Body of pancreas (tissue), 4 donors: ENCODE results near the gene LITAFD. TPM values are rescaled to one million over a fixed set of nuclear protein-coding genes. Genes with fewer than 3 reads are reported as not detected.
A peak's percentile ranks its signal among the peaks of the same experiment; 100 is the strongest.

Experiments
- ATAC-seq: fragments of 150-250 bp; one replicate; pipeline ENCODE4 v1.9.1; 2016
- DNase-seq, 4 donors: peaks; one replicate each; pipeline ENCODE4 v3.0.0-alpha.2; 2019
- H3K27ac ChIP-seq, 4 donors: fragments of 200-600 bp; sonication (generic); 1 replicate in 3 of 4; 2 replicates in 1 of 4; pipeline versions ENCODE4 v1.5.1 to v1.6.1; 2016 to 2019; ENCODE audit warnings: mild to moderate bottlenecking in 1 of 4, mixed read lengths in 1 of 4, moderate library complexity in 1 of 4
- H3K27me3 ChIP-seq, 2 donors: fragments of 200-600 bp; sonication (generic); one replicate each; pipeline ENCODE4 v1.6.0; 2016; ENCODE audit warnings: mild to moderate bottlenecking in 1 of 2
- H3K36me3 ChIP-seq, 2 donors: fragments of 200-600 bp; sonication (generic); replicated peaks in 1 of 2; 2 replicates each; pipeline ENCODE4 v1.5.1; 2016; ENCODE audit warnings: low read depth in 2 of 2; ENCODE audit not compliant: insufficient read depth in 1 of 2
- H3K4me1 ChIP-seq: fragments of 200-600 bp; sonication (generic); one replicate; pipeline ENCODE4 v1.6.0; 2016
- H3K4me3 ChIP-seq, 2 donors: fragments of 200-600 bp; sonication (generic); 1 replicate in 1 of 2; 2 replicates in 1 of 2; pipeline ENCODE4 v1.5.1; 2016 to 2019
- H3K9me3 ChIP-seq, 3 donors: fragments of 200-600 bp; sonication (generic); 1 replicate in 2 of 3; 2 replicates in 1 of 3; pipeline ENCODE4 v1.5.1; 2016
- POLR2A ChIP-seq, 3 donors: fragments of 450-650 bp; IDR thresholded peaks; one replicate each; pipeline ENCODE4 v1.6.1; 2016; ENCODE audit warnings: antibody characterized with exemption in 3 of 3, mild to moderate bottlenecking in 2 of 3
- WGBS, 2 donors: methylation state at CpG; one replicate each; pipeline ENCODE4 v1.1.5; 2017; 5-methylcytosine and 5-hydroxymethylcytosine counted together
- intact Hi-C: fragments of 100-400 bp; cut with DNase I; formaldehyde crosslinking; loops from one replicate; pipeline ENCODE4 v1.15.1; 2023
- total RNA-seq, 2 donors: library from RNA; depleted of rRNA; stranded (reverse); fragments of >200 nt; gene quantifications; one replicate each; pipeline ENCODE4 v1.1.0, GENCODE V29; 2016
- TF ChIP-seq, protein P1 (sequence below), 7 experiments: fragments of 450-650 bp in 4 of 7; fragments of 200-600 bp in 3 of 7; sonication (generic) in 3 of 7; IDR thresholded peaks; one replicate each; pipeline ENCODE4 v1.5.1; 2016 to 2019; ENCODE audit warnings: antibody characterized with exemption in 7 of 7

Gene LITAFD
- total RNA-seq, 2 donors from 2014 or later: not detected

DNA sequence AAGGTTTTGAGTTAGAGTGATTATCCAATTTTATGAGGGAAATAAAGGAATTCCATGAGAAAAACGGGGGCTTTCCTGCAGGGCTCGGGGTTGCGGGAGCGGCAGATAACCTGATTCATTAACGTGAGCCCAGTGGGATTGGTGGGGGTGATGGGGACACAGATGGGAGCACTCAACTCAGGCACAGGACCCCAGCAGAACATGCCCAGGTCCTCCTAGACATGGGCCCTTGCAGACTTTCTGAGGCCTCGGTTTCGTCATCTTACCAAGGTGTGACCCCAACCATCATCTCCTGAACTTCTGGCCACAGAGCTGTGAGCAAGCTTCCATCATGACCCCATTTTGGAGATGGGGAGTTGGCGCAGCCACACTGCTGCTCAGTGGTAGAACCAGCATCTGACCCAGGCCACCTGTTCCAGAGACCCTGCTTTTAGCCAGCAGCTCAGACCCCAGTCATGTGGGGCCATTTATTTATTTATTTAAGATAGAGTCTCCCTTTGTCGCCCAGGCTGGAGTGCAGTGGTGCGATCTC, 35.7 kb upstream of the LITAFD start:
- no peaks in the 10 kb centered on the region for H3K27me3 ChIP-seq
- ATAC-seq (no peak), DNase-seq (no peak)
- H3K9me3 ChIP-seq: no peaks in the 10 kb centered on the region
- no peak overlapping the region for H3K4me3 ChIP-seq
- TF ChIP-seq POLR2A (IDR thresholded peaks at IDR 0.05): no peak
- TF ChIP-seq, protein P1, sequence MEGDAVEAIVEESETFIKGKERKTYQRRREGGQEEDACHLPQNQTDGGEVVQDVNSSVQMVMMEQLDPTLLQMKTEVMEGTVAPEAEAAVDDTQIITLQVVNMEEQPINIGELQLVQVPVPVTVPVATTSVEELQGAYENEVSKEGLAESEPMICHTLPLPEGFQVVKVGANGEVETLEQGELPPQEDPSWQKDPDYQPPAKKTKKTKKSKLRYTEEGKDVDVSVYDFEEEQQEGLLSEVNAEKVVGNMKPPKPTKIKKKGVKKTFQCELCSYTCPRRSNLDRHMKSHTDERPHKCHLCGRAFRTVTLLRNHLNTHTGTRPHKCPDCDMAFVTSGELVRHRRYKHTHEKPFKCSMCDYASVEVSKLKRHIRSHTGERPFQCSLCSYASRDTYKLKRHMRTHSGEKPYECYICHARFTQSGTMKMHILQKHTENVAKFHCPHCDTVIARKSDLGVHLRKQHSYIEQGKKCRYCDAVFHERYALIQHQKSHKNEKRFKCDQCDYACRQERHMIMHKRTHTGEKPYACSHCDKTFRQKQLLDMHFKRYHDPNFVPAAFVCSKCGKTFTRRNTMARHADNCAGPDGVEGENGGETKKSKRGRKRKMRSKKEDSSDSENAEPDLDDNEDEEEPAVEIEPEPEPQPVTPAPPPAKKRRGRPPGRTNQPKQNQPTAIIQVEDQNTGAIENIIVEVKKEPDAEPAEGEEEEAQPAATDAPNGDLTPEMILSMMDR (IDR thresholded peaks at IDR 0.05): no peak
- H3K36me3 ChIP-seq: peaks cover 0 to 10% of the 10 kb centered on the region in 2 donors
- no peak overlapping the region for H3K27ac ChIP-seq
- H3K4me1 ChIP-seq: peaks cover 16% of the 10 kb centered on the region
- 80 to 82% methylated on average over 7 to 10 of the region's 10 CpGs for WGBS, 2 donors
- intact Hi-C loops: no loop called here

DNA sequence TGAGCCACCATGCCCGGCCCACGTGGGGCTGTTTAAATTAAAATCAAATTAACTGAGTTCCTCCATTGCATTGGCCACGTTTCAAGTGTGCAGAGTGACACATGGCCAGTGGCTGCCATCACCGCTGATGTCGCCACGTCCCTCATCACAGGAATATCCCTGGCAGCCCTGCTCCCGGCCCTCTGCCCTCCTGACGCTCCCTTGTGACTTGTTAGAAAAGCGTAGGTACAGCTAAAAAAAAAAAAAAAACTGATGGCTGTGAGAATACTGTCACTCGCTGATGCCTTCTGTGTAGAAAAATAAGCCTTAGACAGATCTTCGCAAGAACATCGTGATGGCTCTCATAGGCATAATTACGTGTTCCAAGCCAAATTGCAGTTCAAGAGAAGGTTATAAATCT, 35.0 kb upstream of the LITAFD start:
- Histone ChIP-seq H3K4me1 (peaks cover 16% of the 10 kb centered on the region), H3K36me3 (peaks cover 0 to 10% of the 10 kb centered on the region in 2 donors), H3K4me3 (no peak overlapping the region), H3K9me3 (no peaks in the 10 kb centered on the region), H3K27ac (no peak overlapping the region), H3K27me3 (no peaks in the 10 kb centered on the region)
- 79 to 80% methylated on average over 13 of the region's 13 CpGs for WGBS, 2 donors
- intact Hi-C loops: no loop called here
- DNase-seq (no peak), ATAC-seq (no peak)
- TF ChIP-seq POLR2A (IDR thresholded peaks at IDR 0.05): no peak
- TF ChIP-seq, protein P1 (IDR thresholded peaks at IDR 0.05): no peak

- H3K4me1 ChIP-seq: peaks cover 16% of the 10 kb centered on the region
- no peak overlapping the region for H3K27ac ChIP-seq
- intact Hi-C loops: no loop called here
- DNase-seq (no peak), ATAC-seq (no peak)
- WGBS, 2 donors: 86 to 95% methylated on average over 11 to 15 of the region's 15 CpGs
- peaks cover 0 to 10% of the 10 kb centered on the region in 2 donors for H3K36me3 ChIP-seq
- TF ChIP-seq, protein P1 (IDR thresholded peaks at IDR 0.05): no peak
- TF ChIP-seq POLR2A (IDR thresholded peaks at IDR 0.05): no peak
- H3K27me3 ChIP-seq: no peaks in the 10 kb centered on the region
- H3K9me3 ChIP-seq: no peaks in the 10 kb centered on the region
- no peak overlapping the region for H3K4me3 ChIP-seq
Observed at GRCh38 chr16:8847623-8848022, 34.5 kb upstream of the LITAFD start.

- ATAC-seq (no peak), DNase-seq (no peak)
- WGBS, 2 donors: 81 to 85% methylated on average over 13 to 26 of the region's 26 CpGs
- no peak overlapping the region for H3K4me3 ChIP-seq
- TF ChIP-seq POLR2A (IDR thresholded peaks at IDR 0.05): no peak
- TF ChIP-seq, protein P1 (IDR thresholded peaks at IDR 0.05): no peak
- H3K9me3 ChIP-seq: no peaks in the 10 kb centered on the region
- H3K27me3 ChIP-seq: no peaks in the 10 kb centered on the region
- peaks cover 0 to 10% of the 10 kb centered on the region in 2 donors for H3K36me3 ChIP-seq
- intact Hi-C loops: no loop called here
- H3K27ac ChIP-seq: peak overlapping the region in 1 of 4 donors; percentile 22
- peaks cover 16% of the 10 kb centered on the region for H3K4me1 ChIP-seq
Observed at GRCh38 chr16:8848231-8848938, 33.8 kb upstream of the LITAFD start.
